ENCODE data around the gene GDF15. TPM values are rescaled to one million over a fixed set of nuclear protein-coding genes. Genes with fewer than 3 reads are reported as not detected.

GDF15 gene
- total RNA-seq, 2 experiments from 2014 or later = not detected

DNA sequence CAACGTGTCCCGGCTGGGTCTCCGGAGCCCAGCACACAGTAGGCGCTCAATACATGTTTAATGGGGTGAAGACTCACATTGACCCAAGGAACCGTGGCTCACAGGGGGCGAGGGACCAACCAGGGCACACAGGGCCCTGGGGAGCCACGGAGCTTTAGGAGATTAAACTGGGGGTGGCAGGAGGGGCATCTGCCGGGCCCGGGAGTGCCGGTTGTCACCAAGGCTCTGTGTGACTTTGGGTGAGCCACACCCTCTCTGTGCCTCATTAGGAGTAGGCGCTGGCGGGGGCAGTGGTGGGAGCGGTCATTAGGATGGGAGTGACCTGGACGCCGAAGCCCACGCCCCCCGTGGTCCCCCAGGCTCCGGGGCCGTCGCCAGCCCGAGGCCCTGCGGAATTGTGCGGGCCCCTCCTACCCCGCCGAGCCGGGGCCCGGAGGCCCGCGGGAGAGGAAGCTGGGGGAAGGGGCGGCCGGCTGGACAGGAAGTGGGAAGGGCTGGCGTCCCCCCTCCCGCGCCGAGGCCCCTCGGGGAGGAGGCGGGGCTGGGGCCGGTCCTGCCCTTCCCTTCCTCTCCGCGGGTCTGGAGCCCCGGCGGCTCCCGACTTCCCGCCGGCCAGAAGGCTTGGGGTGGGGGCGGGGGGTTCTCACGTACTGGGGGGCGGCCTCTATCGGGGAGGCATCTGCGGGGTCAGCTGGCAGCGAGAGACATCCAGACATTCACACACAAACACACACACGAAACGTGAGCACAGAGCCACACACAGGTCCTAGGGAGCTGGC, 31.5 kb downstream of the GDF15 start:
- Histone ChIP-seq H3K4me2 (ENCODE audit: low read length) (peak overlapping the region; percentile 71), H3K27ac (ENCODE audit: low read depth, low read length, poor library complexity, severe bottlenecking) (no peak overlapping the region), H3K9me3 (ENCODE audit: low read length) (no peaks in the 10 kb centered on the region), H3K36me3 (ENCODE audit: insufficient read depth, low read length) (no peaks in the 10 kb centered on the region), H3K9me2 (ENCODE audit: insufficient read depth, low read length) (no peaks in the 10 kb centered on the region), H3K4me1 (ENCODE audit: insufficient read depth, low read length, poor library complexity, severe bottlenecking) (peaks cover 69% of the 10 kb centered on the region), H3K4me3 (ENCODE audit: low read depth, low read length, poor library complexity, severe bottlenecking) (no peak overlapping the region), H4K20me1 (ENCODE audit: insufficient read depth, low read length) (no peaks in the 10 kb centered on the region), H2AFZ (ENCODE audit: low read length) (no peak overlapping the region), H3K79me2 (ENCODE audit: insufficient read depth, low read depth, low read length) (peaks cover 11% of the 10 kb centered on the region; the same call in 1 of the 2 replicates)
- intact Hi-C loops (cut with micrococcal nuclease; ENCODE audit: unreplicated experiment) = no loop called here
- CTCF ChIA-PET (ENCODE audit: unreplicated experiment) = no interaction called here
- TF ChIP-seq, protein P1, sequence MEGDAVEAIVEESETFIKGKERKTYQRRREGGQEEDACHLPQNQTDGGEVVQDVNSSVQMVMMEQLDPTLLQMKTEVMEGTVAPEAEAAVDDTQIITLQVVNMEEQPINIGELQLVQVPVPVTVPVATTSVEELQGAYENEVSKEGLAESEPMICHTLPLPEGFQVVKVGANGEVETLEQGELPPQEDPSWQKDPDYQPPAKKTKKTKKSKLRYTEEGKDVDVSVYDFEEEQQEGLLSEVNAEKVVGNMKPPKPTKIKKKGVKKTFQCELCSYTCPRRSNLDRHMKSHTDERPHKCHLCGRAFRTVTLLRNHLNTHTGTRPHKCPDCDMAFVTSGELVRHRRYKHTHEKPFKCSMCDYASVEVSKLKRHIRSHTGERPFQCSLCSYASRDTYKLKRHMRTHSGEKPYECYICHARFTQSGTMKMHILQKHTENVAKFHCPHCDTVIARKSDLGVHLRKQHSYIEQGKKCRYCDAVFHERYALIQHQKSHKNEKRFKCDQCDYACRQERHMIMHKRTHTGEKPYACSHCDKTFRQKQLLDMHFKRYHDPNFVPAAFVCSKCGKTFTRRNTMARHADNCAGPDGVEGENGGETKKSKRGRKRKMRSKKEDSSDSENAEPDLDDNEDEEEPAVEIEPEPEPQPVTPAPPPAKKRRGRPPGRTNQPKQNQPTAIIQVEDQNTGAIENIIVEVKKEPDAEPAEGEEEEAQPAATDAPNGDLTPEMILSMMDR (conservative IDR thresholded peaks at IDR 0.05; ENCODE audit: low read length) = no peak
- no peak for TF ChIP-seq EZH2phosphoT487 (IDR thresholded peaks at IDR 0.05; ENCODE audit: borderline replicate concordance, low read depth, low read length)
- no peak for DNase-seq (ENCODE audit: low spot score)
- POLR2A ChIA-PET = interaction anchor here (0.6 to 1.7 kb wide), 2 partner anchors 71 to 95 kb away, joined by 3 read pairs; partner anchors contain the start of gene LSM4
- BruUV-seq (replicated peaks) = no TSS peak

DNA sequence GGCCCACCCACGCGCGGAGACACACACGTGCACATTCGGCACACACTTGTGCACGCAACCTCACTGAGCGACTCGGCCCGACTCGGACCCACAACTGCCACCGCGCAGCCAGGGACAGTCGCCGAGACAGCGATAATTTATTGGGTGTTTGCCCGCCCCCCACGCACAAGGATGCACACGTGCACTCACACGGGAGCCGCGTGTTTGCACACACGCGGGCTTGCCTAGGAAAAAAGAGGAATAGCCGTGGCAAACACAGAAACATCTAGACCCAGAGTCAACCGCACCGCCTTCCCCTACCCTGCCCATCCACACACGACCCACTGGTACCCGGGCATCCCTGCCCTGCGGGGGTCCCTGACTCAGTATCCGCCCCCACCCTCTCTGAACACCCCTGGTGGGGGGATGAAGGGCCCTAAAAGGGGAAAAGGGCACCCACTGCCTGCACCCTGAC, 32.1 kb downstream of the GDF15 start:
- Histone ChIP-seq H3K4me1 (ENCODE audit: insufficient read depth, low read length, poor library complexity, severe bottlenecking) (peaks cover 75% of the 10 kb centered on the region), H4K20me1 (ENCODE audit: insufficient read depth, low read length) (no peaks in the 10 kb centered on the region), H3K9me3 (ENCODE audit: low read length) (no peaks in the 10 kb centered on the region), H3K27ac (ENCODE audit: low read depth, low read length, poor library complexity, severe bottlenecking) (no peak overlapping the region), H3K79me2 (ENCODE audit: insufficient read depth, low read depth, low read length) (peaks cover 14% of the 10 kb centered on the region; the same call in 1 of the 2 replicates), H3K4me3 (ENCODE audit: low read depth, low read length, poor library complexity, severe bottlenecking) (no peak overlapping the region), H2AFZ (ENCODE audit: low read length) (no peak overlapping the region), H3K4me2 (ENCODE audit: low read length) (peak overlapping the region; percentile 71), H3K36me3 (ENCODE audit: insufficient read depth, low read length) (no peaks in the 10 kb centered on the region), H3K9me2 (ENCODE audit: insufficient read depth, low read length) (no peaks in the 10 kb centered on the region)
- TF ChIP-seq, protein P1 (conservative IDR thresholded peaks at IDR 0.05; ENCODE audit: low read length) = no peak
- TF ChIP-seq EZH2phosphoT487 (IDR thresholded peaks at IDR 0.05; ENCODE audit: borderline replicate concordance, low read depth, low read length) = no peak
- ChIA-PET POLR2A (interaction anchor here (0.6 to 1.7 kb wide), 3 partner anchors 24 to 96 kb away, joined by 3 read pairs; partner anchors contain the start of gene LSM4), CTCF (ENCODE audit: unreplicated experiment) (no interaction called here)
- DNase-seq (ENCODE audit: low spot score) = no peak
- no TSS peak for BruUV-seq (replicated peaks)
- intact Hi-C loops (cut with micrococcal nuclease; ENCODE audit: unreplicated experiment) = no loop called here

Measured in OCI-LY7 (cell line).